Activated B cell treated with CpG ODN at 0.5 μM for 24 hours (primary cell): ENCODE results near the gene CCR2. TPM values are rescaled to one million over a fixed set of nuclear protein-coding genes. Genes with fewer than 3 reads are reported as not detected.
"Not testable (repeated sequence)": the region's sequence is repeated elsewhere in the genome, so short reads cannot be mapped to it uniquely, and the experiment has no call there.

Experiments used
- ATAC-seq: fragments of 200-7000 bp; cut with Tn5 transposase; one replicate; pipeline ENCODE4 v1.10.0; 2021; ENCODE audit warnings: low read depth, mild to moderate bottlenecking, moderate library complexity
- CTCF ChIA-PET: fragments of 350-600 bp; sonication (Branson Sonifier 250); formaldehyde crosslinking; loops from one replicate; lab custom pipeline; 2021; ENCODE audit warnings: antibody characterized with exemption; lab: Charles Lee
- POLR2A ChIA-PET: fragments of 350-600 bp; sonication (Branson Sonifier 250); formaldehyde crosslinking; loops from one replicate; lab custom pipeline; 2021; ENCODE audit warnings: antibody characterized with exemption; lab: Charles Lee
- DNase-seq: peaks from one replicate; pipeline ENCODE4 v3.0.0; 2022
- H3K27ac Mint-ChIP-seq: one replicate; pipeline ENCODE4 v1.8.0; 2020; ENCODE audit warnings: mixed read lengths
- H3K27me3 Mint-ChIP-seq: one replicate; pipeline ENCODE4 v1.8.0; 2021; ENCODE audit warnings: mixed read lengths
- H3K36me3 Mint-ChIP-seq: one replicate; pipeline ENCODE4 v1.8.0; 2021; ENCODE audit warnings: low read depth, mixed read lengths
- H3K4me1 Mint-ChIP-seq: one replicate; pipeline ENCODE4 v1.8.0; 2021; ENCODE audit warnings: mixed read lengths
- H3K4me3 Mint-ChIP-seq: one replicate; pipeline ENCODE4 v1.8.0; 2020; ENCODE audit warnings: mild to moderate bottlenecking, mixed read lengths
- H3K9me3 Mint-ChIP-seq: one replicate; pipeline ENCODE4 v1.8.0; 2020; ENCODE audit warnings: mixed read lengths
- CTCF ChIP-seq: fragments of 200-600 bp; IDR thresholded peaks from one replicate; pipeline ENCODE4 v1.8.0; 2022; ENCODE audit warnings: antibody characterized with exemption, mild to moderate bottlenecking
- intact Hi-C: fragments of 100-400 bp; cut with micrococcal nuclease; formaldehyde crosslinking; loops from one replicate; pipeline ENCODE4 v1.15.1; 2024
- total RNA-seq: library from RNA; stranded (reverse); gene quantifications from 2 replicates; pipeline ENCODE4 v1.2.3, GENCODE V29; 2022

CCR2 gene
- total RNA-seq, 1 donor from 2014 or later = 0.16 TPM

- TF ChIP-seq CTCF = no peak
- Mint-ChIP-seq H3K4me3 (no peak overlapping the region), H3K36me3 (no peaks in the 10 kb centered on the region), H3K27me3 (no peaks in the 10 kb centered on the region), H3K4me1 (peaks cover 38% of the 10 kb centered on the region), H3K27ac (no peak overlapping the region), H3K9me3 (no peaks in the 10 kb centered on the region)
- CTCF ChIA-PET = no interaction called here
- POLR2A ChIA-PET = no interaction called here
- ATAC-seq (no peak), DNase-seq (no peak)
- intact Hi-C loops = no loop called here
Measured at GRCh38 chr3:46386205-46386604, 32.3 kb downstream of the CCR2 start.

GRCh38 chr3:46388847-46389246, 34.9 kb downstream of the CCR2 start:
- CTCF ChIA-PET, POLR2A ChIA-PET, DNase-seq, H3K27ac Mint-ChIP-seq, intact Hi-C loops, H3K4me3 Mint-ChIP-seq, ATAC-seq, H3K9me3 Mint-ChIP-seq, H3K27me3 Mint-ChIP-seq, H3K36me3 Mint-ChIP-seq: not testable (repeated sequence)
- H3K4me1 Mint-ChIP-seq = peaks cover 21% of the 10 kb centered on the region

GRCh38 chr3:46389306-46389705, 35.4 kb downstream of the CCR2 start:
- no peak for TF ChIP-seq CTCF
- H3K36me3 Mint-ChIP-seq = no peaks in the 10 kb centered on the region
- peaks cover 16% of the 10 kb centered on the region for H3K4me1 Mint-ChIP-seq
- CTCF ChIA-PET = no interaction called here
- H3K9me3 Mint-ChIP-seq = no peaks in the 10 kb centered on the region
- H3K4me3 Mint-ChIP-seq = no peak overlapping the region
- no peaks in the 10 kb centered on the region for H3K27me3 Mint-ChIP-seq
- H3K27ac Mint-ChIP-seq = no peak overlapping the region
- intact Hi-C loops = no loop called here
- ATAC-seq = no peak
- POLR2A ChIA-PET = no interaction called here
- no peak for DNase-seq

- DNase-seq, intact Hi-C loops, H3K27me3 Mint-ChIP-seq, H3K36me3 Mint-ChIP-seq, CTCF ChIA-PET, H3K4me3 Mint-ChIP-seq, ATAC-seq, H3K27ac Mint-ChIP-seq, H3K9me3 Mint-ChIP-seq, POLR2A ChIA-PET: not testable (repeated sequence)
- peaks cover 11% of the 10 kb centered on the region for H3K4me1 Mint-ChIP-seq
Measured at GRCh38 chr3:46391526-46391925, 37.6 kb downstream of the CCR2 start.

GRCh38 chr3:46393011-46393410, 39.1 kb downstream of the CCR2 start:
- intact Hi-C loops = no loop called here
- no peak for ATAC-seq
- Mint-ChIP-seq H3K9me3 (no peaks in the 10 kb centered on the region), H3K27me3 (no peaks in the 10 kb centered on the region), H3K4me3 (no peak overlapping the region), H3K4me1 (peaks cover 17% of the 10 kb centered on the region), H3K27ac (no peak overlapping the region), H3K36me3 (no peaks in the 10 kb centered on the region)
- CTCF ChIA-PET = interaction anchor here (1.1 kb wide), 1 partner anchor 12 kb away, joined by 3 read pairs; no protein-coding TSS in a partner anchor
- no peak for TF ChIP-seq CTCF
- POLR2A ChIA-PET = no interaction called here
- DNase-seq = no peak

- ATAC-seq (no peak), DNase-seq (no peak)
- CTCF ChIA-PET = interaction anchor here (1.1 kb wide), 1 partner anchor 11 kb away, joined by 3 read pairs; no protein-coding TSS in a partner anchor
- TF ChIP-seq CTCF = no peak
- H3K27ac Mint-ChIP-seq = no peak overlapping the region
- POLR2A ChIA-PET = no interaction called here
- H3K4me1 Mint-ChIP-seq = peaks cover 17% of the 10 kb centered on the region
- H3K9me3 Mint-ChIP-seq = no peaks in the 10 kb centered on the region
- intact Hi-C loops = no loop called here
- H3K27me3 Mint-ChIP-seq = no peaks in the 10 kb centered on the region
- H3K36me3 Mint-ChIP-seq = no peaks in the 10 kb centered on the region
- H3K4me3 Mint-ChIP-seq = no peak overlapping the region
Measured at GRCh38 chr3:46393554-46394434, 39.9 kb downstream of the CCR2 start.
